GM19193 (cell line): ENCODE data around the gene CENPL.
A peak's percentile ranks its signal among the peaks of the same experiment; 100 is the strongest.

ENCODE experiments used
- POLR2A ChIP-seq: IDR thresholded peaks from 4 replicates; pipeline ENCODE4 v1.6.1; 2011; ENCODE audit not compliant: insufficient read depth, insufficient read length; ENCODE audit errors: extremely low read depth

CENPL gene

DNA sequence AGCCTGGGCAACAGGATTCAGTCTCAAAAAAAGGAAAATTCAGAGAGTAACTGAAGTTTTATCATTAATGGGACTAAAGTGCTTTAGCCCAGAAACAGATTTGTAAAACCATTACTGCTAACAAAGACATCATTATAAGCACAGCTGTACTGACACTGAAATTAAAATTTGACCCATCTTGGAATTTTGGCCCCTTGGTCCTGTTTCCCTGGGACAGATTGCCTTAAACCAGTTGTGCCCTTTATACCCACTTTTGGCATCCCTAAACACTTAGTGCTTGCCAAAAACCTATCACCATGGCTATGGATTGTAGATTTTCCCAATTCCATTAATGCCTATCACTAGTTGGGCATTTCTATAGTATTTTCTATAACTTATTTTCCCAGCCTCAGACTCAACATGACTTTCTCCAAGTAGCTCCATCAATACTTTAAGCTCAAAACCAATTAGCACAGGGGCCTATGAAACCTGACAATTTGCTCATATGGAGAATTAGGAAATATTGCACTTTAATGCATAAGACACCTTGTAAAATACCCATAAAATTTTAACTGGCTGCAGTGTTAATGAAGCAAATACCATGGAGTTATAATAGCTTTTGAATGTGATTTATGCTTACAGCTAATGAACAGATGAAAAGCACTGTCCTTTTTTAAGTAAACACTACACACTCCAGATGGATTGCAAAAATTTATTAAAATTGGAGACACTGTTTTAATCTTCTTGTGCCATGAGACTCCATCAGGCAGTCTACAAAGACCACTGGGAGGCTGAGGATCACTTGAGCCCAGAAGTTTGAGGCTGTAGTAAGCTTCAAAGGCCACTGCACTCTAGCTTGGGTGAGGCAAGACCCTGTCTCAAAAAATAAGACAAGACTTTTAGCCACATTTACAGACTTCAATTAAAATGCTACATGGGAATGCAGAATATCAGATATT, 38.8 kb upstream of the CENPL start:
- peak; percentile 35 for TF ChIP-seq POLR2A

DNA sequence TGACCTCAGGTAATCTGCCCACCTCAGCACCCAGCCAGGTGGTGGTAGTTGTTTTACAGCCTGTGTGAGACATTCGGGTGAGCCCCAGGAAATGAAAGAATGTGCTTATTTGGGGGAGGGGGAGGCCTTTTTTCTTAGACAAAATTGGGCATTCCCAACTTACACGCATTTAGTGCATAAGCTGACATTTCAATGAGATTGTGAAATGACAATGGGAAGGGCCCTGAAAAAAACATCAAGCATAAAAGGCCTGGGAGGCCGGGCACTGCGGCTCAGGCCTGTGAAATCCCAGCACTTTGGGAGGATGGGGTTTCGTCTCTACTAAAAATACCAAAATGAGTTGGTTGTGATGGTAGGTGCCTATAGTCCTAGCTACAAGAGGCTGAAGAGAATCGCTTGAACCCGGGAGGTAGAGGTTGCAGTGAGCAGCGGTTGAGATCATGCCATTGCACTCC, 38.1 kb upstream of the CENPL start:
- TF ChIP-seq POLR2A: no peak

- TF ChIP-seq POLR2A: peak; percentile 52
These were observed 37.6 kb upstream of the CENPL start for GRCh38 chr1:173862146-173862768.

GRCh38 chr1:173861731-173862145, 37.1 kb upstream of the CENPL start:
- no peak for TF ChIP-seq POLR2A

DNA sequence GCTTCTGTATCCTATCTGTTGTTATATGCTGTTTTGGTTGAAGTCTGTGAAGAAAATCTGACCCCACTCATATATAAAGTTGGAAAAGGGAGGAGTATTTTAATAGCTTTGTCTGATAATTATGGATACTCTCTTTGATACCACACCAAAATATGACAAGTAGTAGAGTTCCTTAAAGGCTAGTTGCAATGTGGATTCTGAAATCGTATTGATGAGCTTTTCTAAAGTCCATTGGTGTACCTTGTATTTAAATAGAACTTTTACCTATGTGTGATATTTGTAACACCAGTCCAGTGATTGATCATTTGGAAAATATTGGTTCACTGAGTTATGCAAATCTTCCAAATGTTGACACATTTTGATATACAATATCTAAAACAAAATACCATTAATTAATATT, 35.4 kb upstream of the CENPL start:
- no peak for TF ChIP-seq POLR2A

DNA sequence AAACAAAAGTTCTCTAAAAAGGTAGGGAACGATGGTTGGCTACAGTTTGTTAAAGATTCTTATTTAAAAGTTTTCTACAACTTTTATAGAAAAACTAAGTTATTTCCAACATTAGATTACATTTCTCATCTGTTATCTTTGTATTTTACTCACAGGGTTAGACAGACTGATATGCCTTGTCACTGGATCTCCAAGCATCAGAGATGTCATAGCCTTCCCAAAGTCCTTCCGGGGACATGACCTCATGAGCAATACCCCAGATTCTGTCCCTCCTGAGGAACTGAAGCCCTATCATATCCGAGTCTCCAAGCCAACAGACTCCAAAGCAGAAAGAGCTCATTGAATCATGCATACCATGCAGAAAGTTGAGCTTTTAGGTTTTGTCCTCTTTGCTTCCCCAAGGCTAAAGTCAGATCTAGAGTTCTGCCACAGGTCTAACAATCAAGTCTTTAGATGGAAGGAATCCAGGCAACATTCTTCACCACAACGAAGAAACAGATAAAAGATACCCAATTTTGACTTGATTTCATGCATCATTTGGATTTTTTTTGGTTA, 32.8 kb upstream of the CENPL start:
- no peak for TF ChIP-seq POLR2A

GRCh38 chr1:173856903-173857302, 32.2 kb upstream of the CENPL start:
- TF ChIP-seq POLR2A: no peak

- TF ChIP-seq POLR2A: no peak
These were observed 31.3 kb upstream of the CENPL start for GRCh38 chr1:173856014-173856413.

DNA sequence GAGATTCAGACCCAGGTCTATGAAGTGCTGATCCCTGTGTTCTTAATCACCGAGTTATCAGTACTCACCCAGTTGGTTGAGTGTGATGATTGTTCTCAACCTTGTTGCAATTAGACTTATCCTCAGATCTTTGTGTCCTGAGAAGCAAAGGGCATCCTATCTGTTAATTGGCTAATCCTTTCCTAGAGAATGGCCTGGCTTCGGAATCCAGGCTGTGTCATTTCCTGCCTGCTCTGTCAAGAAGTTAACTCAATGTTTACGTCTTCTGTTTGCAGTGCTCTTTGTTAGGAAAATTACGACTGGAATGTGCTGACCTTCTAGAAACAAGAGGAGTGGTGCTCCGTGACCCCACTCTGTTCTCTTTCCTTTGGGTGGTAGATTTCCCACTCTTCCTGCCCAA, 28.4 kb upstream of the CENPL start:
- no peak for TF ChIP-seq POLR2A

DNA sequence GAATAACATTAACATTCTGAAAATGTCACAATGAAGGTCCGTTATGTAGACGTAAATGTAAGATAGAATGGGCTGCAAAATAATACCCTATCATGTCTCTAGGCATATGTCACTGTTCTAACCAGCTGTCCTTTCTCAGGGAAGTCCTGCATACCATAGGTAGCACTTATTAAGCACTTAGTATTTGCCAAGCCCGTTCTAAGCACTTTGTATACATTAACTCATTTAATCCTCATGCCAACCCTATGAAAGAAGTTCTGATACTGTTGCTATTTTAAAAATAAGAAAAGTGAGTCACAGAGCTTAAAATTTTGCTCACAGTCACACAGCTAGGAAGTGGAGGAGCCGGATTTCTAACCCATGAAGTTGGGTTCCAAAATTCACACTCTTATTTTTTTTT, 27.4 kb upstream of the CENPL start:
- no peak for TF ChIP-seq POLR2A

DNA sequence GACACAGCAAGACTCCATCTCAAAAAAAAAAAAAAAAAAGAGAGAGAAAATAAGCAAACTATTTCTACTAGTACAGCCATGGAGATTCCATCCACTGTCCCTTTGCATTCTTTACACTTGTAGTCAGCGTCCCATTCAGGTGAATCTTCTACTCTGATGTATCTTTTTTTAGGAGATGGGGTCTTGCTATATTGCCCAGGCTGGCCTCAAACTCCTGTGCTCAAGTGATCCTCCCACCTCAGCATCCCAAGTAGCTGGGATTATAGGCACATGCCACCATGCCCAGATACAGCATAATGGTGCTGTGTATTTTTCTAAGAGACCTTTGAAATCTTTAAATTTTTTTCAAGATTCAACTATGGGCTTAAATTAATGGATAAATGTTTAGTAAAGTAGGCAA, 8.1 kb upstream of the CENPL start:
- TF ChIP-seq POLR2A: no peak

DNA sequence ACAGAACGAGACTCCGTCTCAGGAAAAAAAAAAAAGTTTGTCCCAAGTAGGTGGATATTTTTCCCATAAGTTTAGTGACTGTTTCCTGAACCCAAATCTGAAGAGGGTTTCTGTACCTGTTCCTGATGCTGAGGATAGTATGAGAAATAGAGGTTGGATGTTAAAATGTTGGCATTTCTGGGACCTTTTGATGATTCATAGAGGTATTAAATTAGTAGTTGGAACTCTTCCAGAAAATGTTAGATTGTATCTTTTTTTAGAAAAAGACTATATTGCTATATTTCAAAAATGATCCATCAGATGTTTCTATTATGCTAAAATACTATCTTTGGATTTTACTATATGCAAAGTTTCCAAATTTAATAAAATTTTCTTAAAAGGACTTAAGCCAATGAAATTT, 2.9 kb upstream of the CENPL start:
- no peak for TF ChIP-seq POLR2A

GRCh38 chr1:173823781-173824314, 835 bp downstream of the CENPL start:
- TF ChIP-seq POLR2A: no peak

DNA sequence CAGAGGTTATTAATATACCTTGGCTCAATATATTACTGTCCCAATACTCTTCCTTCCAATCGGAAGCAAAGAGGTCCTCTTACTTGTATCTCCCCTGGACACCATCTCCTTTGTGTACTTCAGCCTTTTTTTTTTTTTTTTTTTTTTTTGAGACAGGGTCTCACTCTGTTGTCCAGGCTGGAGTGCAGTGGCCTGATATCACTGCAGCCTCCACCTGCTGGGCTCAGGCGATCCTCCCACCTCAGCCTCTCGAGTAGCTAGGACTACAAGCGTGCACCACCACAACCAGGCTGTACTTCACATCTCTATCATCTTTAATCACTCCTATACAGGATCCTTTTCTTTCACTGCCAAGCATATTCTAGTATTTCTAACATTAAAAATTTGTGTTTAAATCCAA, 3.0 kb downstream of the CENPL start:
- TF ChIP-seq POLR2A: no peak

GRCh38 chr1:173818459-173818858, 6.2 kb downstream of the CENPL start:
- TF ChIP-seq POLR2A: no peak

GRCh38 chr1:173802961-173803360, 21.7 kb downstream of the CENPL start:
- TF ChIP-seq POLR2A: no peak

DNA sequence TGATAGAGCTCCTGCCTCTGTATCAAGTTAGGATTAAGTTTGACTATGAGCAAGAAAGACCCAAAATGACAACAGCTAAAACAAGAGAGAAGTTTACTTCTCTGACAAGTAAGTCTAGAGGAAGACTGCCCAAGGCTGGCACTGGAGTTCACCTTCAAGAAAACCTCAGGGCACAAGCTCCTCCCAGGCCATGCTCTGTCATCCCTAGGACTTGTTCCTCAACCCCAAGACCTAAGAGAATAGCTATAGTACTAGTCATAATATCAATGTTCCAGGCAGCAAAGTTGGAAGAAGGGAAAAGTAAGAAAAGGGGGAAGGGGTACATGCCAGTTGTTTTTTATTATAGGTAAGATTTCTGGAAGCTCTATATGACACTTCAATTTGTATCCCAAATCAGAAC, 26.6 kb downstream of the CENPL start:
- TF ChIP-seq POLR2A: no peak

- TF ChIP-seq POLR2A: no peak
These were observed 34.8 kb downstream of the CENPL start for GRCh38 chr1:173789841-173790240.
